Measurements from ENCODE around the gene RNF13.

Gene RNF13

DNA sequence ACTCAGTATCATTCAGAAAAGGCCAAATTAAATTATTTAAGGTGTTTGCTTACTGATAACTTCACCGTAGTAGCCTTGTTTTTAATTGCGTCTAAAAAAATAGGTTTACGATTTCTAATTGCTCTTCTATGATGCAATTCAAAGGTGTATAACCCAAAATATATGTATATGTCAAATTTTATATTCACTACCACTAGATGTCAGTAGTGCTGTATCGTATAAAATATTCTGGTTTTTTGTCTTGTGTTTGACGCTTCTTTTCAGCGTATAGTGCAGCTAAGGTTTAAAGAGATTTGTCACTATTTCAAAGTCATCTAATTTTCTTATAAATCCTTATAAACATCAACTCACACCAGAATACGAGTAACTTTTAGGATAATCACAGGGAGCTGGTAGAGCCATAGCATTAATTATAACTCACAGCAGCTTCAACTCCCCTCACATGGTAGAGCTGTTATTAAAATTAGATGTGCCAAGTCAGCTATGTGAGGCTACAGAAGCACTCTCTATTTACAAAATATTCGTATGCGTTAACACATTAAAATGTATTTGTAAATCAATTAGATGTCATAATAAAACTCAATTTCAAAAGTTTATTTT lies 154.2 kb downstream of the RNF13 start:
- TF ChIP-seq, protein P1, sequence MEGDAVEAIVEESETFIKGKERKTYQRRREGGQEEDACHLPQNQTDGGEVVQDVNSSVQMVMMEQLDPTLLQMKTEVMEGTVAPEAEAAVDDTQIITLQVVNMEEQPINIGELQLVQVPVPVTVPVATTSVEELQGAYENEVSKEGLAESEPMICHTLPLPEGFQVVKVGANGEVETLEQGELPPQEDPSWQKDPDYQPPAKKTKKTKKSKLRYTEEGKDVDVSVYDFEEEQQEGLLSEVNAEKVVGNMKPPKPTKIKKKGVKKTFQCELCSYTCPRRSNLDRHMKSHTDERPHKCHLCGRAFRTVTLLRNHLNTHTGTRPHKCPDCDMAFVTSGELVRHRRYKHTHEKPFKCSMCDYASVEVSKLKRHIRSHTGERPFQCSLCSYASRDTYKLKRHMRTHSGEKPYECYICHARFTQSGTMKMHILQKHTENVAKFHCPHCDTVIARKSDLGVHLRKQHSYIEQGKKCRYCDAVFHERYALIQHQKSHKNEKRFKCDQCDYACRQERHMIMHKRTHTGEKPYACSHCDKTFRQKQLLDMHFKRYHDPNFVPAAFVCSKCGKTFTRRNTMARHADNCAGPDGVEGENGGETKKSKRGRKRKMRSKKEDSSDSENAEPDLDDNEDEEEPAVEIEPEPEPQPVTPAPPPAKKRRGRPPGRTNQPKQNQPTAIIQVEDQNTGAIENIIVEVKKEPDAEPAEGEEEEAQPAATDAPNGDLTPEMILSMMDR (IDR thresholded peaks at IDR 0.05; ENCODE audit: control insufficient read depth, extremely low read depth, insufficient read depth) = peak; percentile 44
- DNase-seq (ENCODE audit: low read depth) = peak; percentile 26
- H3K4me3 ChIP-seq (ENCODE audit: low read depth, low read length) = no peak overlapping the region

DNA sequence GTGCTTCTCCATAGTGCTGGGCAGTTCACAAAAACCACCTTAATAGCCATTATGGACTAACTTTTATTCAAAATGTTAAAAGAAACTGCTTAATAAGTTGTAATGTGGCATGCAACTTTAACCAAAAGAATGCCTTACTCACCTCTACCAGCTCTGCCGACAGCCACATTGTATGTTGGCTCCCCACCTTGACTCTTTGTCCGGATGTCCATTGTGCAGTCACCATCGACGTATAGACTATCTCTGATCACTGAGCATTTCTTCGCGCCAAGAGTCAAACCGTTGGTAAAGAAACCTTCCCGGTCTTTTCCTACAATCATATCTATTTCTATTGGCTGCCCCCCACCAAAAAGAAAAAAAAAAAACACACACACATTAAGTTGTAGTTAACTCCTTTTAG lies 155.2 kb downstream of the RNF13 start:
- peak overlapping the region; percentile 79 for H3K4me3 ChIP-seq (ENCODE audit: low read depth, low read length)

DNA sequence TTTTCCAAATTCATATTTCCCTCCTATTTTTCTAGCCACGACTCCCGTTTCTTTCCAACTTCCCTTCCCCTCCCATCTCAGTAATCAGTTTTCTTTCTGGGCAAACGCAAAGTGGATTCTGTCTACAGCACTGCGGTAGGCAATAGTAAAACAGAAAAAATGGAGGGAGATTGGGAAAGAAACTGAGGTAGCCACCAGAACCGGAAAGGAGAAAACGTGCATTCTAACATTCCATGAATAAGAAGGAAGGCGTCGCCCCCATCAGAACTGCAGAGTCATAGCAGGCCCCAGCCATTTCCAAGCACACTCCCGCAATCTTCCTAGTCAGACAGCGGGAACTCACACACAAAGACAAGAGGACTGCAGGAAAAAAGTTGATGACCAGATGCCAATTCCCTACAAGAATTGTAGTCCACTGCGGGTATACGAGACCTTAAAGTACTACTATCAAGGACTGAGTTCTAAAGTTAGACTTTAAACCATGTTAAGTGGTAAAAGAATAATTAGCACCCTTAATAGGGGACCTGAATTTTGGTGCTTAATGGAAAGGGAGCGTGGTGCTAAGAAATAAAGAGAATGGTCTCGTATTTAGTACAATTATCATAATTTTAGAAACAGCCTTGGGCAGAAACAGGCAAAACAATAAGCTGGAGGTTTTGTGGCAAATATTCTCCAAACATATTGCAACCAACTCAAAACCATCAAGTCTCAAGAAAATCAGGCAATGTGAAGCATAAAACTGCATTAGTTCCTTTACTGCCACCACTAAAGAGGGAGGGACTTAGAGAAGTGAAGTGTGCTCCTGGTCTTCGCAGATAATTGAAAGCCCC lies 156.3 kb downstream of the RNF13 start:
- peak overlapping the region; percentile 79 for H3K4me3 ChIP-seq (ENCODE audit: low read depth, low read length)
- DNase-seq (ENCODE audit: low read depth) = peak; percentile 23
- TF ChIP-seq, protein P1 (IDR thresholded peaks at IDR 0.05; ENCODE audit: control insufficient read depth, extremely low read depth, insufficient read depth) = peak; percentile 37

More for the DNA sequence above, 155.2 kb downstream of the RNF13 start:
- TF ChIP-seq, protein P1 (IDR thresholded peaks at IDR 0.05; ENCODE audit: control insufficient read depth, extremely low read depth, insufficient read depth) = no peak
- DNase-seq (ENCODE audit: low read depth) = no peak

DNA sequence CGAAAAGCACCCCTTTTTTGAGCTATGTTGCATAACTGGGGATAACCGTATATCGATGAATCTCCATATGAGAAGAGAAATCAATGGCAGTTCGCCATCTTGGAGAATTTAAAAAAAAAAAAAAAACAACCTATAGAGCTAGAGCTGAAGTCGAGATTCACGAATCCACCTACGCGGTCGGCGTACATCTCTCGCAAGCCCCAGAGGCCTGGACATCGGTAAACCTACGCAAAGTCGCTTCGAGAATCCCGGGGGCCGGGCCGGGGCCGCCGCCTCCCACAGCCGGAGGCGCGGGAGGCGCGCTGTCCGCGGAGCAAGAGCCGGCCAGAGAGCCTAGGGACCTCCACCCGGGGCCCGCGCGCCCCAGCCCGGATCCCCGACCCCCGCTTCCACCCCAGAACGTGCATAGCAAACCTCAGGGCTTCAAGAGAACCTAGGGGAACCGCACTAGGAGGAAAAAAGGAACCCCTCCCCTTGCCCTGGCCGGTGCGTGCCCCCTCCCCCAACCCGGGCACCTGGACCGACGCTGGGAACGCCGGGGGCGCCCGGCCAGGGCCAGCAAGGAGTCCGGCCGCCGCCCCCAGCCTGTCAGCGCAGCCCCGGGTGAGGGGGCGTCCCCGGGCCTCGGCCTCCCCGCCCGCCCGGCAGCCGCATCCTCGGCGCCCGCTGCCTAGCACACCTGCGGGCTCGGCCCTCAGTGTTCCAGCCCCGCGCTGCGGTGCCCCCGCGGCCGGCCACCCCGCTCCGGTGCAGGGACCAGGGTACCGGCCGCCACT lies 157.1 kb downstream of the RNF13 start:
- DNase-seq (ENCODE audit: low read depth) = peak; percentile 70
- H3K4me3 ChIP-seq (ENCODE audit: low read depth, low read length) = peak overlapping the region; percentile 79
- TF ChIP-seq, protein P1 (IDR thresholded peaks at IDR 0.05; ENCODE audit: control insufficient read depth, extremely low read depth, insufficient read depth) = no peak

DNA sequence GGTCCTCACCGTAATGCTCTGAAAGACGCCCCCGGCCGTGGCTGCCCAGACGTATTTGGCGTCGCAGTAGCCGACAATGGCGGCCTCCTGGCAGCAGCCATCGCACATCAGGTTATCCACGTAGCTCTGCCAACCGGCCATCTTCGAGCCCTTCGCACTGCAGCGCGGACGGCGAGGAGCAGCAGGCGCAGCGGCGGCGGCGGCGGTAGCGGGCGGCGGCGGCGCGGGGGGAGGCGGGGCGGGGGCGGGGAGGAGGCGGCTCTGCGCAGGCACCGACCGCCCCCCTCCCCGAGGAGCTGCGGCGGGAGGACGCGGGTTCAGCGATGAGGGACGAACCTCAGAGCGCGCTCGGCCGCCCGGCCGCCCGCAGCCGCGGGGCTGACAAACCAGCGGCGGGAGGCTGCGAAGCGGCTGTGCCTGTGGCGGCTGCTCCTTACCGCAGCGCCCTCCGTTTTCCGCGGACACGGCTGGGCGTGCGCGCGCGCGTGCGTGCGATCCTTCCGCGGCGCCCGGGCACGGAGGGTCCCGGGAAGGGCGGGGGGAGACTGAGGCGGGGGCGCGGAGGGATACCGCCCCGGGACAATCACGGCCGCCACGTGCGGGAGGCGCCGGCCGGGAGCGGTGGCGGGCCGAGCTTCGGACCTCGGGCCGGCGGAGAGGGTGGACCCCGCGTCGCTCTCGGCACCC lies 157.8 kb downstream of the RNF13 start, which contains the start of gene PFN2:
Gene PFN2 (minus strand): TSS at position 180 of the 687 bp plus-strand sequence. CDS start 39 bp downstream, at position 141.
- H3K4me3 ChIP-seq (ENCODE audit: low read depth, low read length) = peak within 1 kb of the TSS; percentile 79
- TF ChIP-seq, protein P1 (IDR thresholded peaks at IDR 0.05; ENCODE audit: control insufficient read depth, extremely low read depth, insufficient read depth) = no peak
- DNase-seq (ENCODE audit: low read depth) = peak; percentile 23

DNA sequence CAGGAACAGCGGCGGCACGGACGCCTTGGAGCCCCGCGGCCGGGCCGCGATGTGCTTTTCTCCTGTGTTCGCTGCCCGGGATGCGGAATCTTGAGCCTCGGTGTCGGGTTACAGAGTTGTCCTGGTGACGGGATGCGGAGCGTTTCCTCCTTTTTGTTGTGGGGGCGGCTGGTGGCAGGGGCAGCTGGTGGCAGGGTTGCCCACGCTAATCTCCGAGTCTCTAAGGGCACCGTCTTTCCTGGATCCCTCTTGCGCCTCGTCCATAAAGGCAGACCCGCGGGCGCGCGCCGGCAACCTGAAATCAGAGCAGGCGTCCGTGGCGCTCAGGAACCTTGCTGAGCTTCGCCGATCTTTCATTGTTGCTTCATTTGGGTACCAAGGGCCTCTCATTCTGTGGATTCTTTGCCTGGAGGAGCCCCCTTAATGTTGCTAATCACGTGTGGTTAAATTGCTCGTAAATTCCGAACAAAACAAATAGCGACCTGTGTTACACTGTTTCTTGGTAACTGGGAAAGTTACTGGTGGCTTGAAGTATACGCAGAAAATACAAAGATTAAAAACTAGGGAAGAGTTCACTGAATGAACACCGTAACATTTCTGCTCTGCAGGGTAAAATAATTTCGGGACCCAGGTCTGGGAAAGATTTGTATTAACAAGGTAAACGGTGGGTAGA lies 158.5 kb downstream of the RNF13 start:
- H3K4me3 ChIP-seq (ENCODE audit: low read depth, low read length) = peak overlapping the region; percentile 79
- TF ChIP-seq, protein P1 (IDR thresholded peaks at IDR 0.05; ENCODE audit: control insufficient read depth, extremely low read depth, insufficient read depth) = no peak
- DNase-seq (ENCODE audit: low read depth) = peak; percentile 13
